ENCODE results near the gene NOTUM. TPM values are rescaled to one million over a fixed set of nuclear protein-coding genes. Genes with fewer than 3 reads are reported as not detected.

The NOTUM gene
- total and polyA plus RNA-seq, 9 of the 15 experiments (the other 6 are each of a cell fraction or from before 2014, with no cell fraction given): 0.03 to 14.0 (median 4.1) TPM

- TF ChIP-seq ZFX (CRISPR knock-in tag; IDR thresholded peaks at IDR 0.05): peak; percentile 62
- TF ChIP-seq MCM5 (IDR thresholded peaks at IDR 0.05; ENCODE audit: low read depth): no peak
- TF ChIP-seq PCBP1 (IDR thresholded peaks at IDR 0.05; ENCODE audit: low read depth, low read length, poor library complexity, severe bottlenecking): peak; percentile 60
- no peak for TF ChIP-seq BMI1 (IDR thresholded peaks at IDR 0.05; ENCODE audit: low read length)
- TF ChIP-seq EP300 (IDR thresholded peaks at IDR 0.05; ENCODE audit: low read length): no peak
- TF ChIP-seq HMGN3 (IDR thresholded peaks at IDR 0.05; ENCODE audit: borderline replicate concordance, extremely low read depth, insufficient read length, low read depth, low read length): peak; percentile 17
- peak; percentile 44; the same call in 1 of the 2 replicates for TF ChIP-seq EGR1 (conservative IDR thresholded peaks at IDR 0.05)
- TF ChIP-seq ZBTB49 (CRISPR knock-in tag; IDR thresholded peaks at IDR 0.05; ENCODE audit: borderline replicate concordance): peak; percentile 44; the same call in 1 of the 2 replicates
- TF ChIP-seq PHB2 (IDR thresholded peaks at IDR 0.05; ENCODE audit: low read depth): no peak
- 0 out of 2 replicates have a peak, but pooled peaks have one; percentile 9 for TF ChIP-seq TCF3 (CRISPR knock-in tag; IDR thresholded peaks at IDR 0.05)
- peak; percentile 56; the same call in 1 of the 2 replicates for TF ChIP-seq POLR2A (conservative IDR thresholded peaks at IDR 0.05)
- no peak for TF ChIP-seq KLF6 (CRISPR knock-in tag; IDR thresholded peaks at IDR 0.05; ENCODE audit: borderline replicate concordance)
- 0 out of 2 replicates have a peak, but pooled peaks have one; percentile 60 for TF ChIP-seq ZNF224 (CRISPR knock-in tag; IDR thresholded peaks at IDR 0.05)
- peak; percentile 99 for TF ChIP-seq CTBP1 (IDR thresholded peaks at IDR 0.05; ENCODE audit: borderline replicate concordance)
- peak; percentile 66 for TF ChIP-seq MAX (CRISPR knock-in tag; IDR thresholded peaks at IDR 0.05)
- peak; percentile 59; the same call in 1 of the 2 replicates for TF ChIP-seq ZBTB9 (CRISPR knock-in tag; IDR thresholded peaks at IDR 0.05)
- no peak for TF ChIP-seq PYGO2 (tag; IDR thresholded peaks at IDR 0.05)
- TF ChIP-seq FOXO4 (CRISPR knock-in tag; IDR thresholded peaks at IDR 0.05): 0 out of 2 replicates have a peak, but pooled peaks have one; percentile 25
- 0 out of 2 replicates have a peak, but pooled peaks have one; percentile 16 for TF ChIP-seq CHD2 (IDR thresholded peaks at IDR 0.05; ENCODE audit: low read depth, low read length)
- no peak for TF ChIP-seq POU5F1 (IDR thresholded peaks at IDR 0.05; ENCODE audit: borderline replicate concordance, low read depth, low read length, partially characterized antibody)
- TF ChIP-seq FOXJ2 (tag; IDR thresholded peaks at IDR 0.05): no peak
- TF ChIP-seq ELF1 (tag; IDR thresholded peaks at IDR 0.05): peak; percentile 51
- peak; percentile 9; the same call in 1 of the 2 replicates for TF ChIP-seq ARID1B (IDR thresholded peaks at IDR 0.05)
- peak; percentile 28 for TF ChIP-seq FIP1L1 (IDR thresholded peaks at IDR 0.05; ENCODE audit: low read depth, low read length, poor library complexity, severe bottlenecking)
- TF ChIP-seq YBX1 (IDR thresholded peaks at IDR 0.05): no peak
Observed at GRCh38 chr17:81959362-81960129, 1.4 kb downstream of the NOTUM start (continued).
